Fibroblast of peridontal ligament (primary cell): ENCODE measurements around the gene KIF16B.
"Not testable (repeated sequence)": the region's sequence is repeated elsewhere in the genome, so short reads cannot be mapped to it uniquely, and the experiment has no call there.

ENCODE experiments used
- DNase-seq: peaks from one replicate; pipeline ENCODE4 v3.0.0-alpha.2; 2010; ENCODE audit errors: extremely low read depth

Gene KIF16B

GRCh38 chr20:16481977-16482376, 91.3 kb downstream of the KIF16B start:
- DNase-seq: no peak

DNA sequence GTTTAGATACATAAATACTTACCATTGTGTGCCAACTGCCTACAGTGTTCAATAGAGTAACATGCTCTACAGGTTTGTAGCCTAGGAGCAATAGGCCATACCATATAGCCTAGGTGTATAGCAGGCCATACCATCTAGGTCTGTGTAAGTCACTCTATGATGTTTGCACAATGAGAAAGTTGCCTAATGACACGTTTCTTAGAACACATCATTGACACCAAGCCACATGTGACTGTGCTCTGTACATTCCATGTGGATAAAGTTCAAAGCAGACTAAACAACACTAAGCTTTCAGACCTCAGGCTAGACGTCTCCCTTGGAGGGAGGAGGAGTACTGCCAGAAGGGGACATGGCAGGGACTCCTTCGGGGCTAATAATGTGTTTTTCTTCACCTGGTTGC, 93.6 kb downstream of the KIF16B start:
- DNase-seq: no peak

DNA sequence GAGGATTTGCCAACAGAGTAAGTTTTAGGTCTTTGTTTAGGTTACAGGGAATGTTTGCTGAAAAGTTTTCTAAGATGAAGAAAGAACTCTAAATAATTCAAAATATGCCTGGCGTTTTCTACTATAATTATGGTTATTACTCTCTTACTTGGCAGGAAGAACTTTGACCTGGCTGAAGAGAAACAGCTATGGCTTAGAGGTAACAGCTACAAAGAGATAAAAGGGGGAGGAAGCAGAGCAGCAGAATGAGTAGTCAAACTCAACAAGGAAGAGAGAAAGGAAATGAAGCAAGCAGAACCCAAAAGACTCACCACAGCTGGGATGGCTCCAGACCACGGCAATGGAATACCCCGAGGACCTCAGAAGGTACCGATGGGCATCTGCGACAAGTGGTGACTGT, 95.6 kb downstream of the KIF16B start:
- peak; percentile 62 for DNase-seq

DNA sequence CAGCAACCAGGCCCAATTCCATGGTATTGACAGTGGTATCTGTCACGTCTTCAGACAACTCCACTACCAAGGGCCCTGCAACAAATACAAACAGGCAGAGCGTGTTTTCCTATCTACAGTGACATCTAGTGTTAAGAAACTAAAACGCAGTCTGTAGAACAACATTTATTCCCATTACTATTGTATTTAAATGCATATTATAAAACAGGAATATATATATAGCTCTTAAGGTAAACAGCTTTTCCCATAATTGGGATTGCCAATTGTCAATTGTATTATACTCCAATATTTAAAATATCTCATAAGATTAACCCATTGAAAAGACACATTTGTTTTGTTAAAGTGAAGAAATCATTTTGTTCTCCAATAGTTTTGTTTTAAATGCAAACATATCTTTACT, 97.2 kb downstream of the KIF16B start:
- peak; percentile 81 for DNase-seq

DNA sequence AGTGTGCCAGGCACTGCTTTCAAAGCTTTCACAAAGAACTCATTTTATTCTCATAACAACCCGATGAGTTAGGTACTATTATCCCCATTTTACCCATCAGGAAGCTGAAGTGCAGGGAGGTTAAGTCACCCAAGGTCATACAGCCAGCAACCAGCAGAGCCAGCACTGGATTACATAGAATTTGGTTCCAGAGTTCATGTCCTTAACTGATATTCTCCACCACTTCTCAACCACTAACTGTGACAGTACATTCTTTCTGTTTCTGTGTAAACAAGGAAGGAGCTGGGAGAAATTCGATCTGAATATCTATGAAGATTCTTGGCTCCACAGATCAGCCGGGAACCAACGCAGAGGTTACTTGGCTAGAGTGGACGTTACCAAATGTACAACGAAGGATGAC, 98.0 kb downstream of the KIF16B start:
- peak; percentile 82 for DNase-seq

- no peak for DNase-seq
These were observed 98.9 kb downstream of the KIF16B start for GRCh38 chr20:16474363-16474762.

DNA sequence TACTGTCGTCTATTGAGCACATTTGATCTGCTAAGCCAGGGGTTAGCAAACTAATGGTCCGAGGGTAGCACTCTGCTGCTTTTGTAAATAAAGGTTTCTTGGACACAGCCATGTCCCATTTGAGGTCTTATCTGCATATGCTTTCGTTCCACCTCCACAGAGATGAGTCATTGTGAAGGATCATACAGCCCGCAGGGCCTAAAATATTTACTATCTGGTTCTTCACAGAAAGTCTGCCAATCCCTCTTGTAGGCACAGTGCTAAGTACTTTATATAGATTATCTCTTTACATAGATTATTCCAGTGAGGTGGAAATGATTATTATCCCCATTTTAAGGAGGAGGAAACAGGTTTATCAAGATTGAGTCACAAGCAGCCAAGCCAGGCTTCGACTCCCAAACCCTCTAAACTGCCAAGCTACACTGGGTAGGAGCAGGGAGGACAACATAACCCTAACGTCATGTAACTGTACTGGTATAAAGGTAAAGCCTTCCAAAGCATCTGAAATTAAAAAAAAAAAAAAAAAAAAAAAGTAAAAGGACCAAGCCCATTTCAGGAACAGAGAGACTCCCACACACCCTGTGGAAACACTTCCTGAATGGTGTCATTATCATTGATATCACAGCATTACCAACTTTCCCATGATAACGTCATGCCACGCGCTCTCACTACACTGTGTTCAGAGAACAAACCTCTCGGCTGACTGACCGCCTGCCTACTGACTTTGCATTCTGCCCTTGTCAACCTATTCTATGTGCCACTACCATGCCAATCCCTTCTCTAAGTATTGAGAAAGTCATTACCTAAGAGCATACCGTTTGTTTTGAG, 101.0 kb downstream of the KIF16B start:
- DNase-seq: no peak

DNA sequence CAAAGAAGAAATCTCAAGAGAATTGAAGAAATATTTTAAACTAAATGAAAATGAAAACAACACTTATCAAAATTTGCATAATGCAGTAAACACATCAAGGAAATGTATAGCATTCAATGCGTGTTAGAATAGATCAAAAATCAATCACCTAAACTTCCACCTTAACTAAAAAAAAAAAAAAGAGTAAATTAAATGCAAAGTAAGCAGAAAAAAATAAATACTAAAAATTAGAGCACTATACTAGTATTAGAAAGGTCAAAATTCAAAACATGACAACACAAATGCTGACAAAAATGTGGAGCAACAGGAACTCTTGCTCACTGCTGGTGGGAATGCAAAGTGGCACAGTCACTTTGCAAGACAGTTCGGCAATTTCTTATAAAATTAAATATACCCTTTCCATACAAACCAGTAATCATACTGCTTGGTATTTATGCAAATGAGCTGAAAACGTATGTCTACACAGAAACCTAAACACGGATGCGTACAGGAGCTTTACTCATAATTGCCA, 103.8 kb downstream of the KIF16B start:
- no peak for DNase-seq

DNA sequence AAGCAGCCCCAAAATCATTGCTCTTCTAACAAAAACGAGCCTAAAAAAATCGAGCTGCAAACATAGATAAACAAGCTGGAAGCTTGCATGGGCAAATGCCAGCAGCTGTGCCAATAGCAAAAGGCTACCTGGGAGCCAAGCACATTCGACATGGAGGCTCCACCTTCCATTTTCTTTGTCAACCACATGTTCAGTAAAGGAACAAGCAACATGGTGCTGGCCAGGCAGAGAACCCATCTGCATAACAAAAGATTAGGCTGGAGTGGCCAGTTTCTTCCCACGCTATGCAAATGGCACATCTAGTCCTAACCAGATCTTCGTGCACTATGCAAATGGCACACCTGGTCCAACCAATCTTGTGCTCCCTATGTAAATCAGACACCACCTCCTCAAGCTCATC, 110.5 kb downstream of the KIF16B start:
- DNase-seq: no peak

DNA sequence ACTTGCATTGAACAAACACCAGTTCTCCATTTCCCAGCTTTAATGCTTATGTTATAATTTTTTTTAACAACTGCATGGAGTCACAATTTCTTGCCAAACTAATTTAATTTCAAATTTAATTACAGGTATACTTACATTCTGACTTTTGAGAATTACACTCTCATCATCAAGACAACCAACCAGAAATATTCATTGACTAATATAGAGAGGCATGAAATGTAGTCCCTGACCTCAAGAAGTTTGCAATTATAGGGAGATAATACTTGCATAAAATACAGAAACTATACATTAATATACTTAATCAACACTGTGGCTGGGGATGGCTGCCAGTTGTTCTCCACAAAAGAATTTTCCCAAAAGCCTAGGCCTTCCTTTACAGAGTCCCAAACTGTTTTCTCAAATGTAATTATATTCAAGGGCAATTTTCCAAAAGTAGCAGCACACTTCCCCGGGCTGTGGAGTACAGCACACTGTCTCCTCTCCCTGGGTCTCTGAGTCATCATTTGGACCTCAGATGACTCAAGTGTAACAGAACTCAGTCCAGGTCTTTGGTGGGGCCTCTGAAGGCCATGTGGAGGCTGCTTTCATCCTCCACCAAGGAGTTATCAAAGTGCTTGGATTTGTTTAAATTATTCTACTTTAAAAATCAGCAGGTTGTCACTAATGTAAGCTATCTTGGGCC, 114.1 kb downstream of the KIF16B start:
- DNase-seq: peak; percentile 89

DNA sequence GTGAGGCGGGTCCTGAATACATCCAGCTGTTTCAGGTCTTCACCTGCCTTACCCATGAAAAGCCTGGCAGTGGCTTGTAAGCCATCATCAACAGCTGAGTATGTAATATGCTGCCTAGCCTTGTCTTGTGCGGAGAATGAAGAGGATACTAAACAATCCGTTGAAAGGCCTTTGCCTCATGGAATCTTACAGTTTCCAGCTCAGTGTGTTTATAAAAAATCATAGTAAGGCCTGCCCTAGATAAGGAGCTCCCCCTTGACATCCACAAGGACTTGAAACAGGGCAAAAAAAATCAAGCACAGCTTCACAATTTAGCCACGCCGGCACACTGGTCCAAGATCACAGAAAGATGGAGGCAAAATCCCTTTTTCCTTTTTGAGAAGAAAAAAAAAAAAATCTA, 115.7 kb downstream of the KIF16B start:
- no peak for DNase-seq

DNA sequence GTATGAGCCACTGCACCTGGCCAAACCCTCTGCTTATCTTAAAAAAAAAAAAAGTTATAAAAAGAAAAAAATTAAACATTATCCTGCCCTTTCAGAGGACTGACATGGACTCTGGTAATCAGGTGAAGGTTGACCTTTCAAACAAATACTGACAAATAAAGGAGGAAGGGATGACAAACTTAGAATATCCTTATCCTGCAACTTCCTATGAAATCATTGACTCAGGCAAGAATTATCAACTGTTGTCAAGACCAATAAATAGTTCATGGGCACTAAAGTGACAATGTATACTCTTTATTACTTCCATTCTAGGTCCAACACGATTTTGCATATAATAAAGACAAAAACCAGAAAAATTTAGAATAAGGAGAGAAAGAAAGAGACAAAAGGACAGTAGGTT, 117.9 kb downstream of the KIF16B start:
- no peak for DNase-seq

GRCh38 chr20:16451982-16452381, 121.3 kb downstream of the KIF16B start:
- no peak for DNase-seq

DNA sequence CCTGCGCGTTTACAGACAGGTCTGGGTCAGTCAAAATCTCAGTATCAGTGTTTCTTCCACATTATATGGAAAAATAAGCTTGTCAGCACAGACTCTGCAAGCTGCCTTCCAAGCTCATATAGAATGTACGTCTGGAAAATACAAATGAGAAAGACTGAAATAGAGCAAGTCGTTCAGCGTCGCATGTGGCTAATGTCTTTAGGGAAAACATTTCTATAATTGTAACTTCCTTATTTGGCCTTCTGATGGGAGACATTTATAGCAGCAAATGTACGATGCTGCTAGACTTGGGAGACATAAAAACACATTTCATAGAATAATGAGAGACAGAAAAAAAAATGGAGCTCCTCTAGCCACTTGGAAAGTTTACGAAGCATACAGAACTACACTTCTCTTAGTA, 122.2 kb downstream of the KIF16B start:
- DNase-seq: no peak

- no peak for DNase-seq
These were observed 126.3 kb downstream of the KIF16B start for GRCh38 chr20:16446991-16447390.

DNA sequence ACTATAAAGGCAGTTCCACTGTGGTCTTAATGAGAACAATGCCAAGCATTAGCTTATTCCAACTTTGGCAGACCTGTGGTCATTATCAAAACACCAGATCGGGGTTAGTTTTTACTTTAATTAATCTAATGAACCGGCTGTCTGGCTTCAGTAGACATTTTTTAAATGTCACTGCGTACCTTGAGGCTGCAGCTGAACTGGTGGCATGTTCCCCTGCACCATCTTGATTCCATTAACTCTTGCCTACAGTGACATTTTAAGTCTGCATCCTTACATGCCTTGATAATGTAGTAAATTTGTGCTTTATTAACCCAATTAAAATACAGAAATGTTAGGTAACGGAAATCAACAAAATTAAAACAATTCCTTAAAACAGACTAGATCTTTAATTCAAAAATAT, 127.0 kb downstream of the KIF16B start:
- DNase-seq: no peak

GRCh38 chr20:16445482-16445881, 127.8 kb downstream of the KIF16B start:
- DNase-seq: no peak

DNA sequence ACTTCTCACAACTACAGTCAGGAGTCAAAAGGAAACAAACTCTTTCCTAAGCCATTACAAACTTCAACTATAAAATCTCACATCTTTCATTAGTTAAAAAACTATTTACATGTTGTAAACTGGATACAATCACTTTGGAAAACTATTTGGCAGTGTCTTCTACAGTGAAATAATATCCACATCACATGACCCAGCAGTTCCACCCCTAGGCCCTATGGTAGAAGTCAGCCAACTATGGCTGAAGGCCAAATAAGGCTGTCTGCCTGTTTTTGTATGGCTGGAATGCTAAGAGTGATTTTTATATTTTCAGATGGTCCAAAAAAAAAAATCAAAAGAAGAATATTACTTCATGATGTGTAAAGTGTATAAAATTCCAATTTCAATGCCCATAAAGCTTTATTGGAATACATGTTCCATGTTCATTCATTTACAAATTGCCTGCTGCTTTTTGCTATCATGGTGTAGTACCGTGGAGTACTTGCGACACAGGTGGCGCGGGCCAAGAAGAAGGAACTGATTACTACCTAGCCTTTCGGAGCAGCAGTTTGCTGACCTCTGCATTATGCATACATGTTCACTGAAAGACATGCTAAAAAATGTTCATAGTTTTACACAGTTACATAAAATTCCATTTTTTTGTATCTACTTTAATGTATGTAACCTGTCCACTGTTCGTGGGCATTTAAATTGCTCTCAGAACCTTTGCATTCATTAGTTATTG, 129.0 kb downstream of the KIF16B start:
- DNase-seq: peak; percentile 92

DNA sequence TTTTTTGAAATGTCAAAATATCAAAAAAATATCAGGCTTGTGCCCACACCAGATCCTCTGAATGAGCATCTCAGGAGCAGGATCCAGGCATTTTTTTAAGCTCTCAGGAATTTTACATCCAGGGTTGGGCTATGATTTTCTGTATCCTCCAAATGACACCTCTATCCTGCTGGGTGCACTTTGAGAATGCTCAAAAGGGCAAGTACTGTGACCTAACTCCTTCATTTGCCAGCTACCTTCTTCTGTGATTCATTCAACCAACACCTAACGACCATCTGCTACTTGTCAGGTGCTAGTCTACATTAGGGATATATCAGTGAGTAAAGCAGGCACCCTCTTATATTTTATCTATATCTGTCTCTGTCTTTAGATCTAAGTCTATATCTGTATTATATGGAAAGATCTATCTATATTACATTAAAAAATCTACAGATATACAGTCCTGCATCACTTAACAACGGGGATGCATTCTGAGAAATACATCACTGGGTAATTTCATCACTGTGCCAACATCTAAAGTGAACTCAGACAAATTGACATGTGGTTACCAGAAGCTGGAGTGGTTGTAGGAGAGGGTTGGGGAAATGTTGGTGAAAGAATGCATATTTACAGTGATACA, 131.6 kb downstream of the KIF16B start:
- no peak for DNase-seq

DNA sequence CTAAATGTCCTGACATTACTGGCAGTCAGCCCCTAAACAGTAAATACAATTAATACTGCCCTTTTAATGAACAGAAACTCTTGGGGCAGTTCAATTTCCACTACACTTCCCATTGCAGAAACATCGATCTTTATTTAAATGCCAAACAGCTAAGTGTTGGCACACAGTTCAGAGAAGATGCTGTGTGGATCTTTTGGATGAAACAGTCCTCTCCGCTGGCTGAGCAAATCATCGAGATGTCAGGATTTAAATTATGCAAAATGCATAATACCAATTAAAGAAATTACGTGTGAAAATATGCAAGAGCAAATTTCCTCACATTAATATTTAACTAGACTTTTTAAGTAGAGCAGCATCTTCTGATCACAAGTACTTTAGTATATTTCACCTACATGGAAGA, 132.6 kb downstream of the KIF16B start:
- no peak for DNase-seq

GRCh38 chr20:16439540-16439939, 133.7 kb downstream of the KIF16B start:
- DNase-seq: not testable (repeated sequence)

- DNase-seq: no peak
These were observed 135.1 kb downstream of the KIF16B start for GRCh38 chr20:16438100-16438499.
